ENCODE results near the gene NEDD4L.

GRCh38 chr18:58279504-58280175 lies 235.6 kb downstream of the NEDD4L start:
- TF ChIP-seq, protein P1, sequence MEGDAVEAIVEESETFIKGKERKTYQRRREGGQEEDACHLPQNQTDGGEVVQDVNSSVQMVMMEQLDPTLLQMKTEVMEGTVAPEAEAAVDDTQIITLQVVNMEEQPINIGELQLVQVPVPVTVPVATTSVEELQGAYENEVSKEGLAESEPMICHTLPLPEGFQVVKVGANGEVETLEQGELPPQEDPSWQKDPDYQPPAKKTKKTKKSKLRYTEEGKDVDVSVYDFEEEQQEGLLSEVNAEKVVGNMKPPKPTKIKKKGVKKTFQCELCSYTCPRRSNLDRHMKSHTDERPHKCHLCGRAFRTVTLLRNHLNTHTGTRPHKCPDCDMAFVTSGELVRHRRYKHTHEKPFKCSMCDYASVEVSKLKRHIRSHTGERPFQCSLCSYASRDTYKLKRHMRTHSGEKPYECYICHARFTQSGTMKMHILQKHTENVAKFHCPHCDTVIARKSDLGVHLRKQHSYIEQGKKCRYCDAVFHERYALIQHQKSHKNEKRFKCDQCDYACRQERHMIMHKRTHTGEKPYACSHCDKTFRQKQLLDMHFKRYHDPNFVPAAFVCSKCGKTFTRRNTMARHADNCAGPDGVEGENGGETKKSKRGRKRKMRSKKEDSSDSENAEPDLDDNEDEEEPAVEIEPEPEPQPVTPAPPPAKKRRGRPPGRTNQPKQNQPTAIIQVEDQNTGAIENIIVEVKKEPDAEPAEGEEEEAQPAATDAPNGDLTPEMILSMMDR (IDR thresholded peaks at IDR 0.05): no peak
- no peak for TF ChIP-seq POLR2A (IDR thresholded peaks at IDR 0.05; ENCODE audit: low read depth)
- TF ChIP-seq POLR2AphosphoS5 (IDR thresholded peaks at IDR 0.05): no peak
- no peak for TF ChIP-seq EP300 (IDR thresholded peaks at IDR 0.05)

All from esophagus muscularis mucosa (tissue), 4 donors.